ENCODE results near the gene PYROXD2.
A peak's percentile ranks its signal among the peaks of the same experiment; 100 is the strongest.

The PYROXD2 gene

GRCh38 chr10:98414932-98415730 is at the start of gene PYROXD2:
PYROXD2 (minus strand) TSS chr10:98415182; CDS start chr10:98415135, 47 bp downstream.
- DNase-seq (ENCODE audit: low read depth in 1 of 2, low spot score in 1 of 2): peak; percentile 10 to 20

DNA sequence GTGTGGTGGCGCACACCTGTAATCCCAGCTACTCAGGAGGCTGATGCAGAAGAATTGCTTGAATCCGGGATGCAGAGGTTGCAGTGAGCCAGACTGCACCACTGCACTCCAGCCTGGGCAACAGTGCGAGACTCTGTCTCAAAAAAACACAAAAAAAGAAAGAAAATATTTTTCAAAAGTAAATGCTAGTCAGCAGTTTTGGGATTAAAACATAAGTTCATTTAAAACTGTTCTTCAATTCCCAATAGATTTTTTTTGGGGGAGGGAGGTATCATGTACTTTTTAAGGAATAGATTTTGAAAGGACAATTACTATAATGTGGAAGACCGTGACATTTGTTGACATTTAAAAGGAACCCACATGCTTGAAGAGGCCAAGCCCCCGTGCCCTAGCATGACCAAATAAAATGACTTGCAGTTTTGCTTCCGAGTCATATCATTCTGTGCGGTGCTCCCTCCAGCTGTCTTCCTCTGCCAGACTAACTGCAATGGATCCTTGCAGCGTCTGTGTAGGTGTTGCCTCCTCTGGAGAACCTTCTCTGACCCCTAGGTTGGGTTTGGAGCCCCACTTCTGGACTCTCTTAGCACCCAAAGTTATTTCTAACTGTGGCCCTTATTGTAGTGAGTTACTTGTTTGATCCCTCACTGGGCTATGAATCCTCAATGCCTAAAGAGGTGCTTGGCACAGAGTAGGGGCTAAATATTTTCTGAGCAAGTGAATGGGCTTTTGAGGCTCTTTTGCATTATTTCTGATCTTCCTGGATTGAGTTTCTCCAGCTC is 49.2 kb upstream of the PYROXD2 start:
- no peak for DNase-seq (ENCODE audit: low read depth in 1 of 2, low spot score in 1 of 2)

DNA sequence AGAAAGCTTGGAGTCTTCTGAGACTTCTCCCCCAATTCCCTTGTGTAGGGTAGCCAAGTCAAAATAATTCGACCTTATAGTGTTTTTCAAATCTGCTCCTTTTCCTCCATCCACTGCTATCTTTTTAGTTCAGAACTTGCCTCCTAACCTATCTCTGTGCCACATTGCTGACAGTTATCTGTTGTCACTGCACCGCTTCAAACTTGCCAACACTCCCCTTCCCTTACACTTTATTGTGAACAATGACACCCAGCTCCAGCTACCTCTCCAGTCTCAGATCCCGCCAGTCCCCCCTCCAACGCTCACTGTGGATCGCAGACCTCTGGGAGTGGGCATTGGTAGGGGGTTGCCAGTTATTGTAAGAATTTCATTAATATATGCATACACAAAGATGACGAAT is 48.0 kb upstream of the PYROXD2 start:
- no peak for DNase-seq (ENCODE audit: low read depth in 1 of 2, low spot score in 1 of 2)

DNA sequence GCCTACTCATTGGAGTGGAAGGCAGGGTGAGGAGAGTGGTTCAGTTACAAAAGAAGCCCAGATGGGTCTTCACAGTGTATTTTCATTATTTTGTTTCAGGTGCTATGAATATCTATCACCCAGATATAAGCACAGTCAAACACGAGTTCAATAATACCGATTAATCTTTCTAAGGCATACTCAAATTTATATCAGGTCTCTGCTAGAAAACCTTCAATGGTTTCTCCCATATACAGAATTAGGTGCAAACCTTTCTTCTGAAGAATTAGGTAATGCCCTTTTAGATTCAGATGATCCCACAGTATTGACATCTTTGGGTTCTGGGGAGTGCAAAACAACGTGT is 46.5 kb upstream of the PYROXD2 start:
- DNase-seq (ENCODE audit: low read depth in 1 of 2, low spot score in 1 of 2): no peak

DNA sequence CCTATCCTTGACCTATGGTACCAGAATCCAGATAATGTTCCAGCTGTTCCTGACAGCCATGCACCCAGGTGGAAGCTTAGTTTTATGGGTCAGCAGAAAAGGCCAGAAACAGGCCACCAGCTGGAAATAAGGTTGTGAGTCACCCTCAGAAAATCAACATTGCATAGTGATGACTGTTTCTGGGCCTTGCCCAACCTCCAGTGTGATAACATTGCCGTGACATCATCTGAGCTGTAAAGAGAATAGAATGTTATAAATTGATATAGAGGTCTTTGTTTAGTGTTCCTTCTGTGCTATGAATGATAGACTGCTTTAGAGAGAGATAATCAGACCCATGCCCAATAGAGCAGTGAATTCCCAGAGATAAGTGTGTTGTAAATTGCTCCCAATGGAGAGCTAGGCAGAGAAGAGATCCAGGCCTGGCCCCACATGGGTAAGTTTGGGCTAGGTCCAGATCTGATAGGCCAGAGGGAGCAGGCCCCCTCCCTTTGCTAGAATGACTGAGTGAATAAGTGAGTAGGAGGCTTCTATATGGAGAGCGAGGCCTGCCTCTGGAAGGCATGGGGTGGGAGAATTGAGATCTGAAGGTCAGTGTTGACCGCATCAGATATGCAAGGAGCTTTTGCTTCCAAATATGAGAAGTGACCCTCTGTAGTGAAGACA is 46.0 kb upstream of the PYROXD2 start:
- no peak for DNase-seq (ENCODE audit: low read depth in 1 of 2, low spot score in 1 of 2)

GRCh38 chr10:98458809-98459784 is 44.1 kb upstream of the PYROXD2 start:
- DNase-seq (ENCODE audit: low read depth in 1 of 2, low spot score in 1 of 2): no peak

DNA sequence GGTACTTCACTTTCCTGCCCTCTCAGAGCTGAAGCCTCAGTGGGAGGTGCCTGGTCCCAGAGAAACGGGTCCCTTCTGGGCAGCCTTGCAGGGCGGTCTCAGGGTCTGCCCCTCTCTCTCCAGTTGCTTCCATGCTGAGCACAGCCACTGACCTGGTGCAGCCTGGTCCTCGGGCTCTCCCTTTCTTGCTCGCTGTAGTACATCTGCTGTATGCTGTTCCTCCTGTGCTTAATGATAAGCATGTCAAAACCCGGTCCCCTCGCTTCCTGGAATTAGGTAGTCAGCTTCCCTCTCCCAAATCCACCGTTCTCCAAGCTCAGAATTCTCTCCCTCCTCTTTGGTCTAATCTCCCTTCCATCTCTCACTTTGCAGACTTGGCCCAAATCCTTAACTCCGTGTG is 42.7 kb upstream of the PYROXD2 start:
- DNase-seq (ENCODE audit: low read depth in 1 of 2, low spot score in 1 of 2): no peak

DNA sequence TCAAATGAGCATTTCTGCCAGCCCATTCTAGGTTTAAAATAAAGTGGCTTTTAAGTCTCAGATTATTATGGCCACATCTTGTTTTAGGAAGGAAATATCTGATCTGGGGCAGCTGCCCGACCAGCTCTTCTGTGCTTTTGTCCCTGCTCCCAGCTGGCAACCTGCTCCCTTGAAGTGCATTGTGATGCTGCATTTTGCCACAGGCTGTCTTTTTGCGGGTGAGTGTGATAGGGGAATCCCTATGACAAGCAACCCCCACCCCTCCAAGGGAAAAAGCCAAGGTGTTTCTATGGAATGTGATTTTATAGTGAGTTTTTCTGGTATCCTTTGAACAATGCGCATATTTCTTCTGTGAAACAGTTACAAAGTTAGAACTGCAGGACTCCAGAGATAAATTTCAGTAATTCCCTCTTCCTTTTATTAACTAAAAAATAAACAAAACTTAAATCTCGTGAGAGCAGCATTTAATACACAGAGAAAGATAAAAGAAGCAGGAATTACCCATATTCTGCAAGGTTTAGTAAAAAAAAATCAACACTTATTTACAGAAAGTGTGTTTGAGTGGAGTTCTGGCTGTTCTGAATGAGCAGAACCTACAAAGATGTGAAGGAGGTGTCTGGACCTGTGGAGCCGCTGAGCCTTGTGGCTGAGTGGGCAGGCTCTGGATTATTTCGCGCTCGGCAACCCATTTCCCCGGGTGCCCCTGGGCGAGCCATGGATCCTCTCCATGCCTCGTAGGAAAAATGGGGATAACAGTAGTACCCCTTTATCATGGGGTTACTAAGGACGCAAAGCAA is 41.9 kb upstream of the PYROXD2 start:
- DNase-seq (ENCODE audit: low read depth in 1 of 2, low spot score in 1 of 2): no peak

GRCh38 chr10:98456043-98456570 is 41.1 kb upstream of the PYROXD2 start:
- DNase-seq (ENCODE audit: low read depth in 1 of 2, low spot score in 1 of 2): no peak

DNA sequence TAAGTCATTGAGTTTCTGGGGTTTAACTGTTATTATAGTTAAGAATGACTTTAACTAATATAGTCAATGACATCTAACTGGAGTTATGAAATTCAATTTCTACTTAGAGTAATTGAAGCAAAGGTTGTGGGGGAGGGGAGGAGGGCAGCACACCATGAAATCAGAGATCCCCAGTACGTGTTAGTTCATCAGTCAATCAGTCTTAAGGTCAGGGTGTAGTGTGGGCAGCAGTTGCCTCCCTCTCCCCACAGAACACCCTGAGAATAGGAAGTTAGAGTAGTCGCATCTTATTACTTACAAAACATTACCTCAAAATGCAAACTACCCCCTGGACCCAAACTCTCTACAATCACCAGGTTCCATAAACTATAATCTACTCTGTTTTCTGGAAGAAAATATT is 38.7 kb upstream of the PYROXD2 start:
- DNase-seq (ENCODE audit: low read depth in 1 of 2, low spot score in 1 of 2): no peak

- DNase-seq (ENCODE audit: low read depth in 1 of 2, low spot score in 1 of 2): no peak
These were observed 35.6 kb upstream of the PYROXD2 start for GRCh38 chr10:98450618-98451017.

GRCh38 chr10:98449287-98449686 is 34.3 kb upstream of the PYROXD2 start:
- DNase-seq (ENCODE audit: low read depth in 1 of 2, low spot score in 1 of 2): no peak

DNA sequence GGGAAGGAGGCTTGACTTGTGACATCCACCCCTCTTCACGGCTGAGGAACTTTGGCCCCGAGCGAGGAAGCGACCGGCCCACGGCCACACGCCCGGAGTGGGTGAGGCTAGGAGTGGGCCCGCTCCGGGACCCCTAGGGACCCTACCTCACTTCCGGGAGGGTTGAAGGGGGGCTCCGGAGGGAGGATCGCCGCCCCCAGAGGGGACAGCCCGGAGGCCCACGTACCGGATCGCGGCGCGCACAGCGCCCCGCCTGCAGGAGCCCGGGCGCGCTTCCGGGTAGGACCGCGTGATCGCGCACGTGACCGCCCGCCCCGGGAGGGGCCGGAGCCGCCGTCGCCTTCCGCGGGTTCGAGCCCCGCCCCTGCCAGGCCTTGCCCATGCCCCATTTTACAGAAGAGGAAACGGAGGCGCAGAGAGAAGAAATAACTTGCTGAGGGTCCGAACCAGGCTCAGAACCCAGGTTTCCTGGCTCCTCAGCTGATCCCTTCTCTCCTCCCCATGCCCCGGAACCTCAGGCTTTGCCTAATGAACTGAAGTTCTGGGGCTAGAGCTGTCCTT is 31.8 kb upstream of the PYROXD2 start, which contains the start of gene HPS1:
Gene HPS1 (minus strand): TSS at position 275 of the 561 bp plus-strand sequence. CDS start 3,695 bp downstream, outside the sequence.
- DNase-seq (ENCODE audit: low read depth in 1 of 2, low spot score in 1 of 2): peak; percentile 69 to 81

GRCh38 chr10:98446151-98446660 is 31.2 kb upstream of the PYROXD2 start:
- DNase-seq (ENCODE audit: low read depth in 1 of 2, low spot score in 1 of 2): peak in 1 of 2 donors; percentile 29

DNA sequence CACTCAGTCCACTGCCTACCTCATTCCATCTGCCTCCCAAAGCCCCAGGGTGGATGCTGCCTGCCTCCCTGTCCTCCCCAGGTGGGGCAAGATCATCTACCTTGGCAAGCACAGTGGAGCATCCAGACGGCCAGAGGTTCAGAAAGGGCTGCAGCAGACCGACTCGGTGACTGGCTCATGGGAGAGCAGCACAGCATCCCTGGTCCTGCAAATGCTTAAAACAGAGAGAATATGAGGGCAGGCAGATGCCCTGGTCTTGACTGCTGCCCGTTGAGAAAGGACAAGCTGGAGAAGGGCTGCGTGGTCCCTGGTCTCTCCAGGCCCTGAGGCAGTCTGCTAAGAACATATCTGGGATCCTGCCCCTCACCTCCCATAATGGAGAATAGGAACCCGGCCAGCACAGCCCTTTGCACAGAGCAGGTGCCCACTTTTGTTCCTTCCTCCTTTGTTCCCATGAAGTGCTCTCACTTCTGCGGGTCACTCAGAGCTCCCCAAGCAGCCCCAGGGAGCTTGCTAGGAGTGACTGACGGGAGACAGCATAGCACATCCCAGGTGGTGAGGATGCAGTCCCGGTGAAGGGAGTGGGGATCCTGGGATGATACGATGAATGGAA is 30.3 kb upstream of the PYROXD2 start:
- no peak for DNase-seq (ENCODE audit: low read depth in 1 of 2, low spot score in 1 of 2)

GRCh38 chr10:98444314-98445006 is 29.5 kb upstream of the PYROXD2 start:
- DNase-seq (ENCODE audit: low read depth in 1 of 2, low spot score in 1 of 2): no peak

GRCh38 chr10:98438715-98439114 is 23.7 kb upstream of the PYROXD2 start:
- DNase-seq (ENCODE audit: low read depth in 1 of 2, low spot score in 1 of 2): no peak

- no peak for DNase-seq (ENCODE audit: low read depth in 1 of 2, low spot score in 1 of 2)
These were observed 21.7 kb upstream of the PYROXD2 start for GRCh38 chr10:98436704-98437103.

All from stimulated activated CD4-positive, alpha-beta T cell treated with anti-CD3 and anti-CD28 coated beads, Interleukin-15, amount 100 ng/mL, for 1 hour (primary cell).